ENCODE results near the gene PRSS8.
"Not testable (repeated sequence)": the region's sequence is repeated elsewhere in the genome, so short reads cannot be mapped to it uniquely, and the experiment has no call there.

The PRSS8 gene

DNA sequence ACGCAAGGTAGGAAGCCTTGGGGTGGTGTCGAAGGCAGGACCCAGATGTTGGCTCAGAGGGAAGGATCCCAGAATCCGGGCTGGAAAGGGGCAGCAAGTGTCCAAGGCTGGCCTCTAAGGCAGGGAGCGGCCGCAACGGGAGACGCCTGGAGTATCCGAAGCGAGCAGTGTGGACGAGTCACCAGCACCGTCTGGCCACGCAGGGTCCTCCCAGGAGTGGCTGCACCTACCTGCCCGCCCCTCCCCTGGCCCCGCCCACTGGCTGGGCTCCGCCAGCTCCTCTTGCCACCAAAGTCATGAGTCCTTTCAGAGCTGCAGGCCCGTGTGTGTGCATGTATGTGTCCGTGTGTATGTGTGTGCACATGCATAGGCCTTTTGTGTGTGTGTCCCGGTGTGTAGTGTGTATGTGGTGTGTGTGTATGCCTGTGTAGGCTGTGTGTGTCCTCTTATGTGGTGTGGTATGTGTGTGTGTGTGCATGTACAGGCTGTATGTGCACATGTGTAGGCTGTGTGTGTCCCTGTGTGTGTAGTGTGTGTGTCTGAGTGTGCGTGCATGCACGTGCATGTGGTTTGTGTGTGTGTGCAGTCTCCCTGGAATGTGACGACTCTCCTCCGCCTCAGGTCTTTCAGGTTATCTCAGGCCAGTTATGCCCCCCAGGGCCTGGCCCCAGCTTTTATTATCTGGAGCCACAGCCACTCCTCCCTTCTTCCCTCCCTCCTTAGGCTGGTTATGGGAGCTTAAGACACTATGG is at the start of gene PRSS8:
Gene PRSS8, minus strand, starts transcription at position 193 of the 752 bp plus-strand sequence. CDS start 229 bp downstream, outside the sequence.
- DNase-seq = no peak

GRCh38 chr16:31184888-31185287 is 49.4 kb upstream of the PRSS8 start:
- no peak for DNase-seq

- DNase-seq = no peak
Measured at GRCh38 chr16:31183432-31184428, 48.2 kb upstream of the PRSS8 start.

- DNase-seq = no peak
Measured at GRCh38 chr16:31182391-31182790, 46.9 kb upstream of the PRSS8 start.

DNA sequence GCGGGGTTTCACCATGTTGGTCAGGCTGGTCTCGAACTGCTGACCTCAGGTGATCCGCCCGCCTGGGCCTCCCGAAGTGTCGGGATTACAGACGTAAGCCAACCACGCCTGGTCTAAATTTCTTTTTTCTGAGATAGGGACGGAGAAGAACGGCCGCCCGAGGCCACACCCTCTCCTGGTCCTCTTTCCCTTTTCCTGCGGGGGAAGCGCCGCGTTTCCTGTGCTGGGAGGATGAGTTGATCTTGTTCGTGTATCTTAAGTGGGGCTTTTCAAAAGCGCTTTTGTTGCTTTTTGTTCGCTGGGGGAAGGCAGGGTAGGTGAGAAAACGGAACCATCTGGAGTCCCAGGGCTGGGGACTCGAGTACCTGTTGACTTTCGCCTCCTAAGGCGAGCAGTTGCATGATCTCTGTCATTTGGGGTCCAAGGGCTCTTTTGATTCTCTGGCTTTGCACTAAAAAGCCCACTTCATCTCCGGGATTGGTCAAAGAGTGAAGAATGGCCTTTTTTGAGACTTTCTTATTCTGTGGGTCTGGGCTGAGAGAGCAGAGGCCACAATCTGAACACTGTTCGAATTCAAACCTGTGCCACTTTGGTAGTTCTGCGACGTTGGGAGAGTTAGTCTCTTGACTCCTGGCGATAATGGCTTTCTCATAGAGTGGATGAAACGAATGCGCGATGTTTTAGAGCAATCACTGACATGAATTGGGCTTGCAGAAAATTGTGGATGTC is 45.7 kb upstream of the PRSS8 start:
- DNase-seq = no peak

DNA sequence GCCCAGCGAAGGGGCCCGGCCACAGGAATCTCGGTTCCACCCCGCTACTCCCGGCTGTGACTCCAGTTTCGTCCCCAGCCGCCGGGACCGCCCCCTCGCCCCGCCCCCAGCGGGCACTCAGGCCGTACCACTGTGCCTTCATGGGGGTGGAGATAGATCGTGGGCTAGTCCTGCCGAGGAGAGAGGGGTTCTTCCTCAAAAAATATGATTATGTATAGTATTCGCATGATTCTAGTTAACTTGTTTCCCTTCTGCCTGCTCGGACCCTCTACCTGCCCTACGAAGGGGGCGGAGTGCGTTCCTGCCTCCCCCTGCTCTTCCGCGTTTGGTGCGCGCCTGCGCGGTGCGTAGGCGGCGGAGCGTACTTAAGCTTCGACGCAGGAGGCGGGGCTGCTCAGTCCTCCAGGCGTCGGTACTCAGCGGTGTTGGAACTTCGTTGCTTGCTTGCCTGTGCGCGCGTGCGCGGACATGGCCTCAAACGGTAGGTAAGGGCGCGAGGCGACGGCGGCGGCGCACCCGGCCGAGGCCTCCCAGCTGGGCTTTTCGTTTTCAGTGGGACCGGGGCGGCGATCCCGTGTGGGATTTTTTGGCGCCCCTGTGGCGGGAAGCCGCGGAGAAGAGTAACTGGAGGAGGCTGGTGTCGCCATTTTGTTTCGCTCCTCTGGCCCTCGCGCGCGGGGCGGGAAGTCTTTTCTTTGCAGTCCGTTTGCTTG is 44.4 kb upstream of the PRSS8 start, which contains the start of gene FUS:
Gene FUS, plus strand, starts transcription at position 393 of the 713 bp plus-strand sequence. Its CDS starts 76 bp downstream, at position 469.
- peak; percentile 99 for DNase-seq

GRCh38 chr16:31179219-31179746 is 43.8 kb upstream of the PRSS8 start:
- no peak for DNase-seq

GRCh38 chr16:31177136-31177535 is 41.6 kb upstream of the PRSS8 start:
- DNase-seq = no peak

DNA sequence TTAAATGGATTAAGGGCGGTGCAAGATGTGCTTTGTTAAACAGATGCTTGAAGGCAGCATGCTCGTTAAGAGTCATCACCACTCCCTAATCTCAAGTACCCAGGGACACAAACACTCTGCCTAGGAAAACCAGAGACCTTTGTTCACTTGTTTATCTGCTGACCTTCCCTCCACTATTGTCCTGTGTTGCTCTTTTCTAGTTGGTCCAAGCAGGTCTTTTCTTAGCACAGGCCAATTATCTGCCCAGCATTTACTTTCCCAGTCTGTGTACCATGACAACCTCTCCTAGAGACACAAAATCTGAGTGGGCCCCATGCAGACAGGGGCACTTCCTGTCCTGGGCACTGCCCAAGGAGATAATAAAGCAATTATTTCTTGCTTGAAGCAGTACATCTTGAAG is 34.5 kb upstream of the PRSS8 start:
- DNase-seq = not testable (repeated sequence)

- DNase-seq = no peak
Measured at GRCh38 chr16:31168848-31169247, 33.3 kb upstream of the PRSS8 start.

DNA sequence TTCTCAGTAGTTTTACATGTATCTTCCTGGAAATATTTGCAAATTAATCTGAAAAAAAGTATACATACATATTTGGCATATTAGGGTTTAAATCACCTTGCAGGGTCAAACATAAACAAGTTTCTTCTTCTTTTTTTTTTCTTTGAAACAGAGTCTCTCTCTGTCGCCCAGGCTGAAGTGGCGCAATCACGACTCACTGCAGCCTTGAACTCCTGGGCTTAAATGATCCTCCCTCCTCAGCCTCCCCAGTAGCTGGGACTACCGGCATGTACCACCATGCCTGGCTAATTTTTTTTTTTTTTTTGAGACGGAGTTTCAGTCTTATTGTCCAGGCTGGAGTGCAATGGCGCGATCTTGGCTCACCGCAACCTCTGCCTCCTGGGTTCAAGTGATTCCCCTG is 31.8 kb upstream of the PRSS8 start:
- no peak for DNase-seq

- DNase-seq = no peak
Measured at GRCh38 chr16:31157136-31157535, 21.6 kb upstream of the PRSS8 start.

- not testable (repeated sequence) for DNase-seq
Measured at GRCh38 chr16:31150976-31151375, 15.4 kb upstream of the PRSS8 start.

GRCh38 chr16:31149894-31150890 is 14.7 kb upstream of the PRSS8 start, which contains the start of gene PRSS36:
Gene PRSS36, minus strand, starts transcription at chr16:31150066. Its CDS starts 31 bp downstream, at chr16:31150035.
- no peak for DNase-seq

- no peak for DNase-seq
Measured at GRCh38 chr16:31149332-31149731, 13.8 kb upstream of the PRSS8 start.

GRCh38 chr16:31148896-31149295 is 13.4 kb upstream of the PRSS8 start:
- no peak for DNase-seq

DNA sequence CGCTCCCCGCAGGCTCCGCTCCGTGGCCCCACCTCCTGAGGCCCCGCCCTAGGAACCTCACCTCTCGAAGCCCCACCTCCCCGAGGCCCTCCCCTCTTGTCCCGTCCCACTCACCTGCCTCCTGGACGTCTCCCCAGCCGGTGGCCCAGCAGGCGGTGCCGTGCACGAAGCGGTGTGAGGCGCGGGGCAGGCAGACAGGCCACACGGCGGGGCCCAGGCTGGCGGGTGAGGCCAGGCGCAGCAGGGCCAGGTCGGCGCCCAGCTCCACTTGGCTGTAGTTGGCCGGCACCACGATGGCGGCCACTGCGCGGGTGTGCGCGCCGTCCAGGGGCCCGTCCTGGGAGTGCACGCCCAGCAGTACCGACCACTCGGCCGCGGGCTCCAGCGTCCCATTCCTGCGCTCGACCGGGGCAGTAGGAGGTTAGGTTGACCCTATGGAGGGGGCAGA is 12.8 kb upstream of the PRSS8 start:
- DNase-seq = no peak

GRCh38 chr16:31147574-31147973 is 12.0 kb upstream of the PRSS8 start:
- DNase-seq = no peak

DNA sequence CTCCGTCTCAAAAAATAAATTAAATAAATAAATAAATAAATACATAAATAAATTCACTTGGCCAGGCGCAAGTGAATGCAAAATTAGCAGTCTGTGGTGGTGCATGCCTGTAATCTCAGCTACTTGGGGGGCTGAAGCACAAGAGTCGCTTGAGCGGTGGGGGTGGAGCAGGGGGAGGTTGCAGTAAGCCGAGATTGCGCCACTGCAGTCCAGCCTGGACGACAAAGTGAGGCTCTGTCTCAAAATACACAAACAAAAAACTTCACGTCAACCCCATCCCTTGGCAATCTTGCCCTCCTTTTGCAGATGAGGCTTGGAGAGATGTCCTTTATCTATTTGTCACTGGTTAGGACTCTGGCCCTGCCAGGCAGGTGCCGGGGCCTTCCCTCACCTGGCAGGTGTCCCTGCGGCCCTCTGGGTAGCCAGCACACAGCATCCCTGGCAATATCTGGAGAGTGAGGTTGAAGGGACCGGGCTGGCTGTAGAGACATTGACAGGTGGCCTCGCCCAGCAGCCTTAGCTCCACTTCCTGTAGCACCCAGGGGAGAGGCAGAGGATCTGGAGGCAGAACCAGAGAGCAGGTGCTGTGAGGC is 10.0 kb upstream of the PRSS8 start:
- no peak for DNase-seq

DNA sequence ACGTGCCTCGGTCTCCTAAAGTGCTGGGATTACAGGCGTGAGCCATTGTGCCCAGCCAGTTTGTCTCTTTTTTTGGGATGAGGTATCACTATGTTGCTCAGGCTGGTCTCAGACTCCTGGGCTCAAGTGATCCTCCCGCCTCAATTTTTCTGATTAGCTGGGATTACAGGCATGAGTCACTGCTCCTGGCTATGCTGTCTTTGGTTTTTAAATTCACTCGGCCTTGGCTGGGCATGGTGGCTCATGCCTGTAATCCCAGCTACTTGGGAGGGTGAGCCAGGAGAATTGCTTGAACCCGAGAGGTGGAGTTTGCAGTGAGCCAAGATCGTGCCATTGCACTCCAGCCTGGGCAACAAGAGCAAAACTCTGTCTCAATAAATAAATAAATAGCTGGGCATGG is 8.9 kb upstream of the PRSS8 start:
- DNase-seq = not testable (repeated sequence)

Data from eye (tissue), 1 donor.